Neutrophil (primary cell): ENCODE results near the gene FAM210B.

Experiments used
- H3K27ac ChIP-seq: fragments of 200-600 bp; sonication (generic); 2 replicates; pipeline ENCODE4 v1.5.1; 2016; ENCODE audit warnings: mild to moderate bottlenecking, moderate library complexity
- H3K27me3 ChIP-seq: fragments of 200-600 bp; sonication (generic); 2 replicates; pipeline ENCODE4 v1.6.0; 2016; ENCODE audit warnings: mild to moderate bottlenecking
- H3K36me3 ChIP-seq: fragments of 200-600 bp; sonication (generic); 2 replicates; pipeline ENCODE4 v1.5.1; 2017
- H3K4me1 ChIP-seq, 2 experiments: fragments of 200-600 bp in 1 of 2; sonication (generic) in 1 of 2; 1 replicate in 1 of 2; 2 replicates in 1 of 2; pipeline versions ENCODE4 v1.5.1 to v1.6.1; 2013 to 2016; ENCODE audit warnings: low read depth in 1 of 2, low read length in 1 of 2, mild to moderate bottlenecking in 1 of 2, moderate library complexity in 1 of 2; ENCODE audit not compliant: control insufficient read depth in 1 of 2, insufficient read depth in 1 of 2
- H3K4me3 ChIP-seq, 2 experiments: fragments of 200-600 bp in 1 of 2; sonication (generic) in 1 of 2; 1 replicate in 1 of 2; 2 replicates in 1 of 2; pipeline ENCODE4 v1.5.1; 2013 to 2016; ENCODE audit warnings: low read depth in 1 of 2, low read length in 1 of 2, mild to moderate bottlenecking in 1 of 2, moderate library complexity in 1 of 2
- H3K9me3 ChIP-seq: fragments of 200-600 bp; sonication (generic); 2 replicates; pipeline ENCODE4 v1.5.1; 2016
- CTCF ChIP-seq: fragments of 200-600 bp; sonication (generic); IDR thresholded peaks from 2 replicates; pipeline ENCODE4 v1.5.1; 2016; ENCODE audit warnings: antibody characterized with exemption

The FAM210B gene

GRCh38 chr20:56353356-56353755 is 5.4 kb upstream of the FAM210B start:
- Histone ChIP-seq H3K27ac (no peak overlapping the region), H3K27me3 (peaks cover 37% of the 10 kb centered on the region), H3K36me3 (no peaks in the 10 kb centered on the region), H3K9me3 (no peaks in the 10 kb centered on the region), H3K4me3 (no peak overlapping the region), H3K4me1 (peaks cover 0 to 1% of the 10 kb centered on the region in 2 experiments)
- no peak for TF ChIP-seq CTCF

- H3K27ac ChIP-seq = no peak overlapping the region
- peaks cover 11 to 15% of the 10 kb centered on the region in 2 experiments for H3K4me1 ChIP-seq
- peak overlapping the region in 1 of 2 experiments; percentile 79 for H3K4me3 ChIP-seq
- H3K9me3 ChIP-seq = no peaks in the 10 kb centered on the region
- peaks cover 12% of the 10 kb centered on the region for H3K27me3 ChIP-seq
- TF ChIP-seq CTCF = no peak
- H3K36me3 ChIP-seq = peaks cover 8% of the 10 kb centered on the region
These were observed 704 bp upstream of the FAM210B start for GRCh38 chr20:56358070-56358469.

- Histone ChIP-seq H3K4me1 (peaks cover 11 to 15% of the 10 kb centered on the region in 2 experiments), H3K9me3 (no peaks in the 10 kb centered on the region), H3K36me3 (peaks cover 8% of the 10 kb centered on the region), H3K27me3 (peaks cover 12% of the 10 kb centered on the region), H3K27ac (peak overlapping the region; percentile 56), H3K4me3 (peak overlapping the region; percentile 70 to 79)
- TF ChIP-seq CTCF = no peak
These were observed 698 bp downstream of the FAM210B start for GRCh38 chr20:56359212-56360132.

- H3K27ac ChIP-seq = no peak overlapping the region
- H3K4me1 ChIP-seq = peaks cover 11 to 15% of the 10 kb centered on the region in 2 experiments
- no peak for TF ChIP-seq CTCF
- H3K4me3 ChIP-seq = no peak overlapping the region
- H3K27me3 ChIP-seq = peaks cover 12% of the 10 kb centered on the region
- peaks cover 13% of the 10 kb centered on the region for H3K36me3 ChIP-seq
- no peaks in the 10 kb centered on the region for H3K9me3 ChIP-seq
These were observed 1.5 kb downstream of the FAM210B start for GRCh38 chr20:56360133-56360907.

GRCh38 chr20:56360908-56361205 is 2.1 kb downstream of the FAM210B start:
- TF ChIP-seq CTCF = no peak
- Histone ChIP-seq H3K27me3 (peaks cover 8% of the 10 kb centered on the region), H3K4me1 (peaks cover 11 to 15% of the 10 kb centered on the region in 2 experiments), H3K4me3 (no peak overlapping the region), H3K36me3 (peaks cover 18% of the 10 kb centered on the region), H3K9me3 (no peaks in the 10 kb centered on the region), H3K27ac (no peak overlapping the region)
